Panc1 (cell line): ENCODE results near the gene PHOX2A. TPM values are rescaled to one million over a fixed set of nuclear protein-coding genes. Genes with fewer than 3 reads are reported as not detected.

Source experiments
- ATAC-seq: fragments of 200-7000 bp; cut with Tn5 transposase; 2 replicates; pipeline ENCODE4 v1.9.1; 2020; ENCODE audit warnings: mild to moderate bottlenecking, moderate library complexity
- BruUV-seq: library from RNA; stranded (reverse); fragments of 400-500 nt; replicated peaks from 2 replicates; lab custom pipeline; 2021; lab: Mats Ljungman, UMichigan
- CTCF ChIA-PET: fragments of 300-600 bp; sonication (Branson Sonifier 250); formaldehyde crosslinking; loops from one replicate; lab custom pipeline; 2022; ENCODE audit warnings: antibody characterized with exemption; lab: Charles Lee
- POLR2A ChIA-PET: fragments of 300-600 bp; sonication (Branson Sonifier 250); formaldehyde crosslinking; loops from one replicate; lab custom pipeline; 2022; ENCODE audit warnings: antibody characterized with exemption; lab: Charles Lee
- DNase-seq: peaks from one replicate; pipeline ENCODE4 v3.0.0-alpha.2; 2010; ENCODE audit warnings: low read depth, low spot score
- H3K27ac ChIP-seq: 2 replicates; pipeline ENCODE4 v1.5.1; 2011; ENCODE audit warnings: mild to moderate bottlenecking, low read length, inconsistent platforms
- H3K27me3 ChIP-seq: fragments of 200-500 bp; sonication (Bioruptor generic); 2 replicates; pipeline ENCODE4 v1.6.0; 2014; ENCODE audit warnings: low read length, inconsistent platforms; ENCODE audit not compliant: control insufficient read depth, insufficient read depth
- H3K36me3 ChIP-seq: fragments of 200-500 bp; sonication (Bioruptor generic); 2 replicates; pipeline ENCODE4 v1.5.1; 2014; ENCODE audit warnings: inconsistent platforms, mild to moderate bottlenecking, low read length, moderate library complexity; ENCODE audit not compliant: control insufficient read depth, insufficient read depth
- H3K4me1 ChIP-seq: 2 replicates; pipeline ENCODE4 v1.5.1; 2011; ENCODE audit warnings: inconsistent platforms, mild to moderate bottlenecking, low read length, moderate library complexity; ENCODE audit not compliant: control insufficient read depth, insufficient read depth
- H3K4me3 ChIP-seq, 2 experiments: 2 replicates each; pipeline ENCODE4 v1.5.1; 2011 to 2012; ENCODE audit warnings: low read depth in 2 of 2, low read length in 2 of 2, mild to moderate bottlenecking in 2 of 2, inconsistent platforms in 1 of 2, moderate library complexity in 1 of 2
- H3K9me3 ChIP-seq: fragments of 200-500 bp; sonication (Bioruptor generic); 2 replicates; pipeline ENCODE4 v1.5.1; 2014; ENCODE audit warnings: low read depth, mild to moderate bottlenecking, inconsistent platforms, low read length, moderate library complexity; ENCODE audit not compliant: control insufficient read depth, insufficient read depth
- CTCF ChIP-seq: fragments of 450-650 bp; IDR thresholded peaks from 2 replicates; pipeline ENCODE4 v1.5.1; 2017; ENCODE audit warnings: mild to moderate bottlenecking
- POLR2AphosphoS5 ChIP-seq: IDR thresholded peaks from 2 replicates; pipeline ENCODE4 v1.6.1; 2012; ENCODE audit warnings: mild to moderate bottlenecking, low read depth, low read length, moderate library complexity
- REST ChIP-seq, 2 experiments: IDR thresholded peaks; 2 replicates each; pipeline ENCODE4 v1.6.1; 2011 to 2012; ENCODE audit warnings: low read depth in 2 of 2, control low read depth in 1 of 2, low read length in 1 of 2, mild to moderate bottlenecking in 1 of 2, moderate library complexity in 1 of 2; ENCODE audit not compliant: insufficient read depth in 1 of 2
- SIN3A ChIP-seq: IDR thresholded peaks from 2 replicates; pipeline ENCODE4 v1.6.1; 2012; ENCODE audit warnings: low read depth, mild to moderate bottlenecking, low read length, moderate library complexity, borderline replicate concordance; ENCODE audit not compliant: insufficient read depth
- TCF7L2 ChIP-seq: IDR thresholded peaks from 2 replicates; pipeline ENCODE4 v1.6.1; 2011; ENCODE audit warnings: mild to moderate bottlenecking, low read depth, low read length, inconsistent platforms
- in situ Hi-C: cut with HindIII; loops from 2 replicates; pipeline ENCODE4 v1.10.0; 2016; ENCODE audit warnings: low sequenced_read_pairs, low pct_unique_long_range_greater_than_20kb
- intact Hi-C: fragments of 100-400 bp; cut with micrococcal nuclease; formaldehyde crosslinking; loops from one replicate; pipeline ENCODE4 v1.10.0; 2022; ENCODE audit not compliant: unreplicated experiment
- total RNA-seq: library from RNA; stranded (reverse); gene quantifications from one replicate; pipeline ENCODE4 v1.2.1, GENCODE V29; 2021; ENCODE audit not compliant: unreplicated experiment

PHOX2A gene
- total RNA-seq, 1 experiment from 2014 or later: not detected

- Histone ChIP-seq H3K4me3 (no peak overlapping the region), H3K9me3 (no peaks in the 10 kb centered on the region), H3K36me3 (no peaks in the 10 kb centered on the region), H3K27ac (no peak overlapping the region), H3K27me3 (no peaks in the 10 kb centered on the region; the same call in 1 of the 2 replicates), H3K4me1 (no peaks in the 10 kb centered on the region)
- in situ Hi-C loops: no loop called here
- ATAC-seq (no peak), DNase-seq (no peak)
- no peak for TF ChIP-seq SIN3A
- TF ChIP-seq POLR2AphosphoS5: no peak
- no peak for TF ChIP-seq REST (IDR thresholded peaks at IDR 0.05; ENCODE audit: insufficient read depth in 1 of 2, low read depth in 2 of 2, low read length in 1 of 2)
- TF ChIP-seq TCF7L2: no peak
- no peak for TF ChIP-seq CTCF
- ChIA-PET POLR2A (interaction anchor here (0.8 kb wide), 1 partner anchor 119 kb away, joined by 3 read pairs; no protein-coding TSS in a partner anchor), CTCF (no interaction called here)
- intact Hi-C loops: no loop called here
- no TSS peak for BruUV-seq
Observed at GRCh38 chr11:72280037-72280436, 36.1 kb upstream of the PHOX2A start.

GRCh38 chr11:72278905-72279304, 34.9 kb upstream of the PHOX2A start:
- ChIA-PET CTCF (no interaction called here), POLR2A (no interaction called here)
- no peak for TF ChIP-seq TCF7L2
- TF ChIP-seq CTCF: no peak
- TF ChIP-seq REST (IDR thresholded peaks at IDR 0.05; ENCODE audit: insufficient read depth in 1 of 2, low read depth in 2 of 2, low read length in 1 of 2): no peak
- no peak for TF ChIP-seq POLR2AphosphoS5
- TF ChIP-seq SIN3A: no peak
- H3K9me3 ChIP-seq: no peaks in the 10 kb centered on the region
- DNase-seq: no peak
- no peaks in the 10 kb centered on the region; the same call in 1 of the 2 replicates for H3K27me3 ChIP-seq
- H3K36me3 ChIP-seq: no peaks in the 10 kb centered on the region
- in situ Hi-C loops (no loop called here), intact Hi-C loops (no loop called here)
- no peaks in the 10 kb centered on the region for H3K4me1 ChIP-seq
- BruUV-seq: no TSS peak
- no peak for ATAC-seq
- no peak overlapping the region for H3K27ac ChIP-seq
- no peak overlapping the region for H3K4me3 ChIP-seq
